Measurements from ENCODE around the gene TEKT4. TPM values are rescaled to one million over a fixed set of nuclear protein-coding genes. Genes with fewer than 3 reads are reported as not detected.
A peak's percentile ranks its signal among the peaks of the same experiment; 100 is the strongest.

The TEKT4 gene, protein sequence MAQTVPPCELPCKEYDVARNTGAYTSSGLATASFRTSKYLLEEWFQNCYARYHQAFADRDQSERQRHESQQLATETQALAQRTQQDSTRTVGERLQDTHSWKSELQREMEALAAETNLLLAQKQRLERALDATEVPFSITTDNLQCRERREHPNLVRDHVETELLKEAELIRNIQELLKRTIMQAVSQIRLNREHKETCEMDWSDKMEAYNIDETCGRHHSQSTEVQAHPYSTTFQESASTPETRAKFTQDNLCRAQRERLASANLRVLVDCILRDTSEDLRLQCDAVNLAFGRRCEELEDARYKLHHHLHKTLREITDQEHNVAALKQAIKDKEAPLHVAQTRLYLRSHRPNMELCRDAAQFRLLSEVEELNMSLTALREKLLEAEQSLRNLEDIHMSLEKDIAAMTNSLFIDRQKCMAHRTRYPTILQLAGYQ
- total RNA-seq (2021), result 0.18 TPM in 1 of 3 replicates, not detected in the others
- percentile 7 among the genes with signal in this experiment for Bru-seq, nascent RNA
- long read RNA-seq, experiment 1, result 0 reads
- long read RNA-seq, experiment 2, partial matches to known transcripts, result 0 of 1 reads
- long read RNA-seq, experiment 2, other reads (novel, unspliced or antisense), result 1 of 1 reads
- long read RNA-seq, experiment 3, result 0 reads

DNA sequence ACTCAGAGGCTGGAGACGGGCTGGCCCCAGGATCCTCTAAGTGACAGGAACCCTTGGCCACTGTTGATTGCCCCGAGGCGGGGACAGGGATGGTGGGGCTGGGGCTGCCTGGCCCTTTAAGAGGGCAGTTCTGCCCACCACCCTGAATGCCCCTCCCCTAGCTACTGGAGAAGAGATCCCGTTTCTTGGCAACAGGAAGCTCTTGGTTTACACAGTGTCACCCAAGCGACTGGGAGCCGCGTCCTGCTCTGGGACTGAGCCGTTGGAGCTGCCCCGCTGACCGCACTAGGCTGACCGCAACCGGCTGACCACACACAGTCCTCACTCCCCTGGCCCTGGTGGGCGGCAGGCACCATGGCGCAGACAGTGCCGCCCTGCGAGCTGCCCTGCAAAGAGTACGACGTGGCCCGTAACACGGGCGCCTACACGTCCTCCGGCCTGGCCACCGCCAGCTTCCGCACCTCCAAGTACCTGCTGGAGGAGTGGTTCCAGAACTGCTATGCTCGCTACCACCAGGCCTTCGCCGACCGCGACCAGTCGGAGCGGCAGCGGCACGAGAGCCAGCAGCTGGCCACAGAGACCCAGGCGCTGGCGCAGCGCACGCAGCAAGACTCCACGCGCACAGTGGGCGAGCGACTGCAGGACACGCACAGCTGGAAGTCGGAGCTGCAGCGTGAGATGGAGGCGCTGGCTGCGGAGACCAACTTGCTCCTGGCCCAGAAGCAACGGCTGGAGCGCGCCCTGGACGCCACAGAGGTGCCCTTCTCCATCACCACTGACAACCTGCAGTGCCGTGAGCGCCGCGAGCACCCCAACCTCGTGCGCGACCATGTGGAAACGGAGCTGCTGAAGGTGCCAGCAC is at the start of gene TEKT4:
Gene TEKT4, plus strand, starts transcription at position 205 of the 862 bp plus-strand sequence. Its CDS starts 150 bp downstream, at position 355.
- H3K4me1 Mint-ChIP-seq, result peaks cover 10% of the 10 kb centered on the region
- no peaks in the 10 kb centered on the region for H3K9me3 Mint-ChIP-seq
- peak; percentile 44 for ATAC-seq
- DNase-seq (ENCODE audit: low spot score), result peak; percentile 36
- no peaks in the 10 kb centered on the region for H3K36me3 Mint-ChIP-seq
- POLR2A ChIA-PET, result no interaction called here
- H3K4me3 Mint-ChIP-seq, result peak within 1 kb of the TSS; percentile 63
- H3K27ac Mint-ChIP-seq, result no peak within 1 kb of the TSS; the same call in 1 of the 2 replicates
- peaks cover 43% of the 10 kb centered on the region for H3K27me3 Mint-ChIP-seq (ENCODE audit: low read depth)
- CTCF ChIA-PET, result interaction anchor here (0.5 to 3.1 kb wide), 12 partner anchors 9 to 208 kb away, joined by 3 to 37 read pairs (median 6); no protein-coding TSS in a partner anchor
- TF ChIP-seq ZNF423 (CRISPR knock-in tag; IDR thresholded peaks at IDR 0.05), result no peak
- TF ChIP-seq, protein P1, sequence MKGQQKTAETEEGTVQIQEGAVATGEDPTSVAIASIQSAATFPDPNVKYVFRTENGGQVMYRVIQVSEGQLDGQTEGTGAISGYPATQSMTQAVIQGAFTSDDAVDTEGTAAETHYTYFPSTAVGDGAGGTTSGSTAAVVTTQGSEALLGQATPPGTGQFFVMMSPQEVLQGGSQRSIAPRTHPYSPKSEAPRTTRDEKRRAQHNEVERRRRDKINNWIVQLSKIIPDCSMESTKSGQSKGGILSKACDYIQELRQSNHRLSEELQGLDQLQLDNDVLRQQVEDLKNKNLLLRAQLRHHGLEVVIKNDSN (CRISPR knock-in tag; IDR thresholded peaks at IDR 0.05), result no peak
- TF ChIP-seq PRDM15 (CRISPR knock-in tag; IDR thresholded peaks at IDR 0.05), result no peak
- TF ChIP-seq CREB1 (CRISPR knock-in tag; IDR thresholded peaks at IDR 0.05), result no peak
- TF ChIP-seq GABPB1 (CRISPR knock-in tag; IDR thresholded peaks at IDR 0.05), result no peak
- TF ChIP-seq CREM (CRISPR knock-in tag; IDR thresholded peaks at IDR 0.05), result no peak
- no peak for TF ChIP-seq ATF1 (CRISPR knock-in tag; IDR thresholded peaks at IDR 0.05)
- TF ChIP-seq, protein P2, sequence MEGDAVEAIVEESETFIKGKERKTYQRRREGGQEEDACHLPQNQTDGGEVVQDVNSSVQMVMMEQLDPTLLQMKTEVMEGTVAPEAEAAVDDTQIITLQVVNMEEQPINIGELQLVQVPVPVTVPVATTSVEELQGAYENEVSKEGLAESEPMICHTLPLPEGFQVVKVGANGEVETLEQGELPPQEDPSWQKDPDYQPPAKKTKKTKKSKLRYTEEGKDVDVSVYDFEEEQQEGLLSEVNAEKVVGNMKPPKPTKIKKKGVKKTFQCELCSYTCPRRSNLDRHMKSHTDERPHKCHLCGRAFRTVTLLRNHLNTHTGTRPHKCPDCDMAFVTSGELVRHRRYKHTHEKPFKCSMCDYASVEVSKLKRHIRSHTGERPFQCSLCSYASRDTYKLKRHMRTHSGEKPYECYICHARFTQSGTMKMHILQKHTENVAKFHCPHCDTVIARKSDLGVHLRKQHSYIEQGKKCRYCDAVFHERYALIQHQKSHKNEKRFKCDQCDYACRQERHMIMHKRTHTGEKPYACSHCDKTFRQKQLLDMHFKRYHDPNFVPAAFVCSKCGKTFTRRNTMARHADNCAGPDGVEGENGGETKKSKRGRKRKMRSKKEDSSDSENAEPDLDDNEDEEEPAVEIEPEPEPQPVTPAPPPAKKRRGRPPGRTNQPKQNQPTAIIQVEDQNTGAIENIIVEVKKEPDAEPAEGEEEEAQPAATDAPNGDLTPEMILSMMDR (IDR thresholded peaks at IDR 0.05), result no peak
- TF ChIP-seq, protein P3, sequence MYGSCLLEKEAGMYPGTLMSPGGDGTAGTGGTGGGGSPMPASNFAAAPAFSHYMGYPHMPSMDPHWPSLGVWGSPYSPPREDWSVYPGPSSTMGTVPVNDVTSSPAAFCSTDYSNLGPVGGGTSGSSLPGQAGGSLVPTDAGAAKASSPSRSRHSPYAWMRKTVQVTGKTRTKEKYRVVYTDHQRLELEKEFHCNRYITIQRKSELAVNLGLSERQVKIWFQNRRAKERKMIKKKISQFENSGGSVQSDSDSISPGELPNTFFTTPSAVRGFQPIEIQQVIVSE (CRISPR knock-in tag; IDR thresholded peaks at IDR 0.05; ENCODE audit: borderline replicate concordance), result no peak
- TF ChIP-seq ESRRA (CRISPR knock-in tag; IDR thresholded peaks at IDR 0.05; ENCODE audit: borderline replicate concordance), result no peak
- no peak for TF ChIP-seq ZNF317 (CRISPR knock-in tag; IDR thresholded peaks at IDR 0.05; ENCODE audit: borderline replicate concordance, low read depth)
- TF ChIP-seq E2F5 (CRISPR knock-in tag; IDR thresholded peaks at IDR 0.05), result no peak
- TF ChIP-seq, protein P4, sequence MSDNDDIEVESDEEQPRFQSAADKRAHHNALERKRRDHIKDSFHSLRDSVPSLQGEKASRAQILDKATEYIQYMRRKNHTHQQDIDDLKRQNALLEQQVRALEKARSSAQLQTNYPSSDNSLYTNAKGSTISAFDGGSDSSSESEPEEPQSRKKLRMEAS (CRISPR knock-in tag; IDR thresholded peaks at IDR 0.05), result no peak
- TF ChIP-seq PRRX2 (CRISPR knock-in tag; IDR thresholded peaks at IDR 0.05), result no peak
- TF ChIP-seq, protein P5, sequence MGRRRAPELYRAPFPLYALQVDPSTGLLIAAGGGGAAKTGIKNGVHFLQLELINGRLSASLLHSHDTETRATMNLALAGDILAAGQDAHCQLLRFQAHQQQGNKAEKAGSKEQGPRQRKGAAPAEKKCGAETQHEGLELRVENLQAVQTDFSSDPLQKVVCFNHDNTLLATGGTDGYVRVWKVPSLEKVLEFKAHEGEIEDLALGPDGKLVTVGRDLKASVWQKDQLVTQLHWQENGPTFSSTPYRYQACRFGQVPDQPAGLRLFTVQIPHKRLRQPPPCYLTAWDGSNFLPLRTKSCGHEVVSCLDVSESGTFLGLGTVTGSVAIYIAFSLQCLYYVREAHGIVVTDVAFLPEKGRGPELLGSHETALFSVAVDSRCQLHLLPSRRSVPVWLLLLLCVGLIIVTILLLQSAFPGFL (CRISPR knock-in tag; IDR thresholded peaks at IDR 0.05; ENCODE audit: borderline replicate concordance), result no peak
- TF ChIP-seq AFF4 (CRISPR knock-in tag; IDR thresholded peaks at IDR 0.05; ENCODE audit: borderline replicate concordance), result no peak
- no peak for TF ChIP-seq FOXJ3 (CRISPR knock-in tag; IDR thresholded peaks at IDR 0.05; ENCODE audit: borderline replicate concordance)
- TF ChIP-seq ZNF512 (CRISPR knock-in tag; IDR thresholded peaks at IDR 0.05; ENCODE audit: borderline replicate concordance), result no peak
